Omental fat pad (tissue), 4 donors: ENCODE measurements around the gene SOX5. TPM values are rescaled to one million over a fixed set of nuclear protein-coding genes. Genes with fewer than 3 reads are reported as not detected.

Experiments used
- ATAC-seq: fragments of 150-250 bp; one replicate; pipeline ENCODE4 v1.9.1; 2016; ENCODE audit warnings: mild to moderate bottlenecking, moderate library complexity; ENCODE audit not compliant: low FRiP score
- DNase-seq: peaks from one replicate; pipeline ENCODE4 v3.0.0-alpha.2; 2019; ENCODE audit warnings: low spot score
- total RNA-seq, 4 donors: library from RNA; depleted of rRNA; stranded (reverse); fragments of >200 nt; gene quantifications; one replicate each; pipeline ENCODE4 v1.1.0, GENCODE V29; 2016
- TF ChIP-seq, protein P1 (sequence below), 3 donors: fragments of 450-650 bp; IDR thresholded peaks; one replicate each; pipeline ENCODE4 v1.5.1; 2016 to 2017; ENCODE audit warnings: antibody characterized with exemption in 3 of 3, mild to moderate bottlenecking in 3 of 3, moderate library complexity in 2 of 3

The SOX5 gene
- total RNA-seq, 4 donors from 2014 or later: 22.1 to 67.6 (median 34.6) TPM

DNA sequence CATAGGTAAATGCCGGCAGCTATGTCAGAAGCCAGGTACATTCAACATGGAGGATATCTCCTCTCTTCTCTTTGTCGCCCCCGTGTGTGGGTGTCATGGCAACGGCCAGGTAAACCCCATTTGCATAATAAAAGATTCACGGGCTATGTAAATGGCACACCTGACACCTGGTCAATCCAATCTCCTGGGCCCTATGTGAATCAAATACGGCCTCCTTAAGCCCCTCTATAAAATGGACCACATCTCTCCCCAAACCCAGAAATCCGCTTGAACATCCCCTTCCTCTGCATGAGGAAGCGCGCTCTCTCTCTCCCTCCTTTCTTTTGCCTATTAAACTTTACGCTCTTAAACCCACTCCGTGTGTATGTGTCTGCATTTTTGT is 363.7 kb downstream of the SOX5 start:
- TF ChIP-seq, protein P1, sequence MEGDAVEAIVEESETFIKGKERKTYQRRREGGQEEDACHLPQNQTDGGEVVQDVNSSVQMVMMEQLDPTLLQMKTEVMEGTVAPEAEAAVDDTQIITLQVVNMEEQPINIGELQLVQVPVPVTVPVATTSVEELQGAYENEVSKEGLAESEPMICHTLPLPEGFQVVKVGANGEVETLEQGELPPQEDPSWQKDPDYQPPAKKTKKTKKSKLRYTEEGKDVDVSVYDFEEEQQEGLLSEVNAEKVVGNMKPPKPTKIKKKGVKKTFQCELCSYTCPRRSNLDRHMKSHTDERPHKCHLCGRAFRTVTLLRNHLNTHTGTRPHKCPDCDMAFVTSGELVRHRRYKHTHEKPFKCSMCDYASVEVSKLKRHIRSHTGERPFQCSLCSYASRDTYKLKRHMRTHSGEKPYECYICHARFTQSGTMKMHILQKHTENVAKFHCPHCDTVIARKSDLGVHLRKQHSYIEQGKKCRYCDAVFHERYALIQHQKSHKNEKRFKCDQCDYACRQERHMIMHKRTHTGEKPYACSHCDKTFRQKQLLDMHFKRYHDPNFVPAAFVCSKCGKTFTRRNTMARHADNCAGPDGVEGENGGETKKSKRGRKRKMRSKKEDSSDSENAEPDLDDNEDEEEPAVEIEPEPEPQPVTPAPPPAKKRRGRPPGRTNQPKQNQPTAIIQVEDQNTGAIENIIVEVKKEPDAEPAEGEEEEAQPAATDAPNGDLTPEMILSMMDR (IDR thresholded peaks at IDR 0.05): no peak
- no peak for DNase-seq
- ATAC-seq: no peak

DNA sequence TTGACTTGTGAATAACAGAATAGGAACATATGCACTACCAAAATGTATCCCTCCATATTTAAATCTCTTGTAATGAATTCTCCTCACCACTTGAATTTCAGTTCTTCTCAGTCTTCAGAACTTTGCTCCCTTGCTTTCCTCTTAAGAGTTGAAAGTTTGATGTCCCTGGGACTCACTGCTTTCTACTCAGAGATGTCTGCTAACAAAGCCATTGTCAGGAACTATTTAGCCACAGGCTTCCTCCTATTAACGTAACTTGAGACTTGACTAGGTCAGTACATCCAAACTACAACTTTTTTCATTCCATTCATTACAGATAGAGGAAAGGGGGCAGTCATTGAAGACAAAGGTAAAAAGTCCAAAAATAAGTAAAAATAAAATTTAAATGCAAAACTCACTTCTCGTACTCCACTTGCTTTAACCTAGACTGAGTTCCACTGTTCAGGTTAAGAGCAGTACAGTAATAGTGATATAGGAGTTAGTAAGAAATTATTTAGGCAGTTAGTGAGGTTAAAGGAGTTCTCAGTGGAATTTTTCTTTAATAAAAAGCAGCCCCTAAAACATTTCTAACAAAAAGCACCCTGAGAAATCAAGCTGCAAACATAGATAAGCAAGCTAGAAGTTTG is 364.2 kb downstream of the SOX5 start:
- ATAC-seq: no peak
- TF ChIP-seq, protein P1 (IDR thresholded peaks at IDR 0.05): no peak
- DNase-seq: no peak

DNA sequence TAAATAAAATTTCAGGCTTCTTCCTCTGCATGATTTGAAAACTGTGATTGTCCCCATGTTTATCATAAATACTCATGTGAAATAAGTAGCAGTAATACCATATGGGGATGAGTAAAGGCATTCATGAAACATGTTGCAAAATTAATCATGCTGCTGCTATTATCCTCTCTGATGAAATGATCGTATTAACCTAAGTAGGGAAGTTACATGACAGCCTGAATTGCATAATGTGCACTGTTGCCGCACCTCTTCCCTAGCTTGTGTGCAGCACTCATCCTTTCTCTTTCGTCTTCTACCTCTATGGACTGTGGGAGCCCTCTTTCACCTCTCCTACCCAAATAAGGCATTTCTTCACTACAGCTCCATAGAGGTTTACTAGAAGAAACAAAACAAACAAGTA is 367.6 kb downstream of the SOX5 start:
- TF ChIP-seq, protein P1 (IDR thresholded peaks at IDR 0.05): no peak
- ATAC-seq (no peak), DNase-seq (no peak)

DNA sequence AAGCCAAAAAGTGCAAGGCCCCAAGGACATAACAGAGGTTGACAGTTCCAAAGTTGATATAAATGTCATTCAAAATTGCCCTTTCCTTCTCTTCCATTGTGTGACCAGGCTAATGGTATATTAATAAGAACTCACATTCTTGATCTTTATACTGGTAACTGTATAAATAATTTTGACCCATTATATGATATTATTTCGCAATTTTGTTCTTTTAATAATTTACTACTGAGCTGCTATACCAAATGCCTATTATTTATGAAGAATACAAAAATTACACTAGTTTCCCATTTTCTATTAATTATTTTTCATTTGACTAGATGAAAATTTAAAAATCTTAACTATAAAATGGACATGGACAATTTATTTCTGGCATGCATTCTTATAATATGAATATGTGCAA is 370.2 kb downstream of the SOX5 start:
- TF ChIP-seq, protein P1 (IDR thresholded peaks at IDR 0.05): no peak
- DNase-seq (no peak), ATAC-seq (no peak)

DNA sequence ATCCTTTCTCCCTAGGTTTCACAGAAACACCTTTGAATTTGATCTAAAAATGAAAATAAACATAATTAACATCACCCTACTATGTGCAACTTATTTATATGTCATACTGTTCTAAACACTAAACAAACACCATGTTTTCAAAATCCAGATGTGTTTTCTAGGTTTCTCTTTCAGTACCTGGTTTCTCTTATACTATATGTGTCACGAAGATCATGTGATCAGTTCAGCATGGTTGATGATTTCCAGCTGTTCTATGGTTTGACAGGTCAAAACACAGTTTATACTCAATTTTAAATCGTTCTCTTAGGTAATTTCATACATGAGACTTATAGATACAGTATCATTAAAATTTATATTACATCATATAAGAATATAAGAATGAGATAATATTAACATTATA is 373.1 kb downstream of the SOX5 start:
- TF ChIP-seq, protein P1 (IDR thresholded peaks at IDR 0.05): no peak
- ATAC-seq (no peak), DNase-seq (no peak)

DNA sequence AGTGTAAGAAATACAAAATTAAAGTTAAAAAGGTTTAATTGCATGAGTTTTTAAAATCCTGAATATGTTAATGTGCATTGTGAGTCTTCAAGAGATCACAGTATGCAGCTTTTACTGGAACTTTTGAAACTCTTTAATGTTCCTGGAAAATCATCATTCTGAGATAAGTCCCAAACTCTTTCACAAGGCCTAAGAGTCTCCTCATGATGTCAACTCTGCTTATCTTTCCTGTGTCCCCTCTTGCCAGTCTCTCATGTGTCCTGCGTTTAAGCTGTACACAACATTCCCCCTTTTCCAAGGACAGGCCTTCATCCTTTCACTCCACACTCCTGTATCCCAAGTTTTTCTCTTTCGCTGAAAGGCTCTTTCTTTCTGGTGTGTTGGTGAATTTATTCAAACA is 380.1 kb downstream of the SOX5 start:
- TF ChIP-seq, protein P1 (IDR thresholded peaks at IDR 0.05): no peak
- DNase-seq: no peak
- no peak for ATAC-seq

DNA sequence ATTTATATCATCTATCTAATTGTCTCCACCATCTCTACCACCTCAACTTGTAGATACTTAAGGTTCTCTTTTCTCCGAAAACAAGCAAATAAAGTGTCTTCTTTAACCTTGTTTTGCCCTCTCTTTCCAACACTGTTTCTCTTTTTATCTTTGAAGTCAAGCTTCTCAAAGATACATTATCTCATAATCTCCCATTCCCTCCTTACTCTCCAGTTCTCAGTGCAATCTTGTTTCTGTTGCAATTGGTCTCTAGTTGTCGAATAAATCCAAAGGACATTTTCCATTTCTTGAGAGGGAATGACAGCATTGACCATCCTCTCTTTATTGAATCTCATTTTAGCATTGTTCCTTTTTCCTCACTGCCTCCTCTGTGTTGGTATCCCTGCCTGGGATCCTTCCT is 383.3 kb downstream of the SOX5 start:
- TF ChIP-seq, protein P1 (IDR thresholded peaks at IDR 0.05): no peak
- ATAC-seq (no peak), DNase-seq (no peak)
